CD14-positive monocyte (primary cell): Measurements from ENCODE around the gene DCAF6. TPM values are rescaled to one million over a fixed set of nuclear protein-coding genes. Genes with fewer than 3 reads are reported as not detected.

Experiments used
- DNase-seq, 3 donors: peaks; one replicate each; pipeline ENCODE4 v3.0.0-alpha.2; 2011 to 2022
- H2AFZ ChIP-seq: 2 replicates; pipeline ENCODE4 v1.6.0; 2012; ENCODE audit warnings: mild to moderate bottlenecking, low read depth, low read length, inconsistent platforms; ENCODE audit not compliant: insufficient read depth, poor library complexity, severe bottlenecking
- H3K27ac ChIP-seq, 2 donors: 1 replicate in 1 of 2; 2 replicates in 1 of 2; pipeline ENCODE4 v1.5.1; 2012 to 2013; ENCODE audit warnings: low read length in 2 of 2, control low read depth in 1 of 2, inconsistent platforms in 1 of 2, low read depth in 1 of 2, mild to moderate bottlenecking in 1 of 2
- H3K27me3 ChIP-seq, 2 donors: one replicate each; pipeline versions ENCODE4 v1.6.0 to v1.6.1; 2011 to 2013; ENCODE audit warnings: low read length in 2 of 2; ENCODE audit not compliant: control insufficient read depth in 2 of 2, insufficient read depth in 2 of 2
- H3K36me3 ChIP-seq, 2 donors: replicated peaks in 1 of 2; 1 replicate in 1 of 2; 2 replicates in 1 of 2; pipeline versions ENCODE4 v1.5.1 to v1.6.1; 2012 to 2013; ENCODE audit warnings: low read length in 2 of 2, control low read depth in 1 of 2, inconsistent platforms in 1 of 2, mild to moderate bottlenecking in 1 of 2; ENCODE audit not compliant: insufficient read depth in 2 of 2, control insufficient read depth in 1 of 2
- H3K4me1 ChIP-seq, 2 donors: 1 replicate in 1 of 2; 2 replicates in 1 of 2; pipeline versions ENCODE4 v1.5.1 to v1.6.1; 2012 to 2013; ENCODE audit warnings: low read length in 2 of 2, control low read depth in 1 of 2, inconsistent platforms in 1 of 2, mild to moderate bottlenecking in 1 of 2, moderate library complexity in 1 of 2; ENCODE audit not compliant: insufficient read depth in 2 of 2, control insufficient read depth in 1 of 2
- H3K4me2 ChIP-seq: replicated peaks from 2 replicates; pipeline ENCODE3; 2012; ENCODE audit warnings: low read length, moderate library complexity, mild to moderate bottlenecking; ENCODE audit not compliant: poor library complexity, severe bottlenecking; ENCODE audit errors: extremely low read depth
- H3K4me3 ChIP-seq, 3 experiments: fragments of 200-600 bp in 1 of 3; sonication (generic) in 1 of 3; replicated peaks in 1 of 3; 1 replicate in 2 of 3; 2 replicates in 1 of 3; pipeline ENCODE4 v1.5.1; 2011 to 2013; ENCODE audit warnings: low read length in 3 of 3, mild to moderate bottlenecking in 3 of 3, control low read depth in 2 of 3, low read depth in 2 of 3, inconsistent platforms in 1 of 3, moderate library complexity in 1 of 3
- H3K79me2 ChIP-seq: 2 replicates; pipeline ENCODE4 v1.6.0; 2012; ENCODE audit warnings: mild to moderate bottlenecking, control low read depth, inconsistent platforms, low read length, moderate library complexity; ENCODE audit not compliant: insufficient read depth
- H3K9ac ChIP-seq: 2 replicates; pipeline ENCODE4 v1.6.0; 2017; ENCODE audit warnings: low read length, mild to moderate bottlenecking; ENCODE audit not compliant: insufficient read depth, poor library complexity, severe bottlenecking
- H3K9me3 ChIP-seq, 2 donors: replicated peaks in 1 of 2; 1 replicate in 1 of 2; 2 replicates in 1 of 2; pipeline versions ENCODE4 v1.5.1 to v1.6.1; 2012 to 2013; ENCODE audit warnings: low read length in 2 of 2, control low read depth in 1 of 2; ENCODE audit not compliant: control insufficient read depth in 1 of 2, insufficient read depth in 1 of 2
- H4K20me1 ChIP-seq: 2 replicates; pipeline ENCODE4 v1.6.0; 2012; ENCODE audit warnings: mild to moderate bottlenecking, low read length, control low read depth, moderate library complexity; ENCODE audit not compliant: insufficient read depth
- H3K27ac Mint-ChIP-seq, 7 donors: one replicate each; pipeline ENCODE4 v1.8.0; 2020; ENCODE audit warnings: mild to moderate bottlenecking in 7 of 7, mixed read lengths in 7 of 7, moderate library complexity in 6 of 7, inconsistent platforms in 2 of 7
- H3K27me3 Mint-ChIP-seq, 3 donors: one replicate each; pipeline ENCODE4 v1.8.0; 2021 to 2022; ENCODE audit warnings: low read depth in 3 of 3, mild to moderate bottlenecking in 3 of 3, mixed read lengths in 3 of 3, moderate library complexity in 3 of 3, inconsistent platforms in 1 of 3
- H3K36me3 Mint-ChIP-seq, 2 donors: one replicate each; pipeline ENCODE4 v1.8.0; 2020; ENCODE audit warnings: mixed read lengths in 2 of 2, inconsistent platforms in 1 of 2, mild to moderate bottlenecking in 1 of 2
- H3K4me1 Mint-ChIP-seq: one replicate; pipeline ENCODE4 v1.8.0; 2020; ENCODE audit warnings: mild to moderate bottlenecking, mixed read lengths
- H3K4me3 Mint-ChIP-seq, 2 donors: one replicate each; pipeline ENCODE4 v1.8.0; 2020; ENCODE audit warnings: mild to moderate bottlenecking in 2 of 2, mixed read lengths in 2 of 2, moderate library complexity in 1 of 2
- H3K9me3 Mint-ChIP-seq, 7 donors: one replicate each; pipeline ENCODE4 v1.8.0; 2020 to 2022; ENCODE audit warnings: mixed read lengths in 7 of 7, mild to moderate bottlenecking in 6 of 7, moderate library complexity in 6 of 7, inconsistent platforms in 2 of 7
- WGBS: methylation state at CpG from one replicate; pipeline ENCODE4 v1.1.5; 2013; ENCODE audit warnings: missing lambda C conversion rate; ENCODE audit not compliant: insufficient coverage; 5-methylcytosine and 5-hydroxymethylcytosine counted together
- intact Hi-C, 2 donors: fragments of 100-400 bp; cut with micrococcal nuclease; formaldehyde crosslinking; loops; one replicate each; pipeline versions ENCODE4 v1.15.0 to v1.15.1; 2023
- polyA plus RNA-seq, 3 donors: library from polyadenylated mRNA; depleted of rRNA in 1 of 3; unstranded in 2 of 3; stranded (reverse) in 1 of 3; fragments of 300-500 nt in 2 of 3; fragments of >200 nt in 1 of 3; fragmentation: Illumina TruSeq in 2 of 3; gene quantifications; 1 replicate in 2 of 3; 2 replicates in 1 of 3; pipeline ENCODE4 v1.2.3, GENCODE V29; 2012 to 2021
- TF ChIP-seq, protein P1 (sequence below): fragments of 200-600 bp; IDR thresholded peaks from one replicate; pipeline ENCODE4 v1.8.0; 2022; ENCODE audit warnings: antibody characterized with exemption, mild to moderate bottlenecking

The DCAF6 gene
- polyA plus RNA-seq, 3 donors, result 11.8 to 16.1 (median 11.9) TPM

DNA sequence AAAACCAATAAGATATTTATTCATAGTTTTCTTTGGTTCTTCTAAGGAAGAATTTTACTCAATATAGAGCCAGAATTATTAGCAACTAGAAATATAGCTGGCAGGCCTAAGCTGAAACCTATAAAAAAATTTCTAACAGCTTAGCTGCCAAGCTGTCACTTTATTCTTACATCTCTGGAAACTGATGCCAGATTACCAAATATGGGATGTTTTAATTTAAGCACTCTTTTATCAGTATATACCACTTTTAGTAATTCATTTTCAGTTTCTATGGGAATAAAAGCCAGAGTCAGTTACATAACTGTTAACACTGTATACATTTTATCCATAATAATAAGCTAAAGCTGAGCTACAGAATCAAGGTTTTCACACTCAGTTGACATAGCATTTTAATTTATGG is 69.0 kb downstream of the DCAF6 start:
- Histone ChIP-seq H3K9ac (no peak overlapping the region), H3K4me3 (no peak overlapping the region), H3K79me2 (no peaks in the 10 kb centered on the region), H3K4me1 (no peaks in the 10 kb centered on the region), H3K4me2 (no peak overlapping the region), H3K27me3 (no peaks in the 10 kb centered on the region), H3K9me3 (no peaks in the 10 kb centered on the region), H3K27ac (no peak overlapping the region), H3K36me3 (peaks cover 14 to 38% of the 10 kb centered on the region in 2 donors), H2AFZ (no peak overlapping the region), H4K20me1 (no peaks in the 10 kb centered on the region)
- no peak overlapping the region for H3K27ac Mint-ChIP-seq
- H3K27me3 Mint-ChIP-seq, result no peaks in the 10 kb centered on the region
- H3K36me3 Mint-ChIP-seq, result peaks cover 37 to 48% of the 10 kb centered on the region in 2 donors
- H3K4me1 Mint-ChIP-seq, result no peaks in the 10 kb centered on the region
- H3K9me3 Mint-ChIP-seq, result peaks cover 0 to 3% (median 0%) of the 10 kb centered on the region in 7 donors
- intact Hi-C loops, result no loop called here
- TF ChIP-seq, protein P1, sequence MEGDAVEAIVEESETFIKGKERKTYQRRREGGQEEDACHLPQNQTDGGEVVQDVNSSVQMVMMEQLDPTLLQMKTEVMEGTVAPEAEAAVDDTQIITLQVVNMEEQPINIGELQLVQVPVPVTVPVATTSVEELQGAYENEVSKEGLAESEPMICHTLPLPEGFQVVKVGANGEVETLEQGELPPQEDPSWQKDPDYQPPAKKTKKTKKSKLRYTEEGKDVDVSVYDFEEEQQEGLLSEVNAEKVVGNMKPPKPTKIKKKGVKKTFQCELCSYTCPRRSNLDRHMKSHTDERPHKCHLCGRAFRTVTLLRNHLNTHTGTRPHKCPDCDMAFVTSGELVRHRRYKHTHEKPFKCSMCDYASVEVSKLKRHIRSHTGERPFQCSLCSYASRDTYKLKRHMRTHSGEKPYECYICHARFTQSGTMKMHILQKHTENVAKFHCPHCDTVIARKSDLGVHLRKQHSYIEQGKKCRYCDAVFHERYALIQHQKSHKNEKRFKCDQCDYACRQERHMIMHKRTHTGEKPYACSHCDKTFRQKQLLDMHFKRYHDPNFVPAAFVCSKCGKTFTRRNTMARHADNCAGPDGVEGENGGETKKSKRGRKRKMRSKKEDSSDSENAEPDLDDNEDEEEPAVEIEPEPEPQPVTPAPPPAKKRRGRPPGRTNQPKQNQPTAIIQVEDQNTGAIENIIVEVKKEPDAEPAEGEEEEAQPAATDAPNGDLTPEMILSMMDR, result no peak
- H3K4me3 Mint-ChIP-seq, result no peak overlapping the region
- DNase-seq, result no peak

DNA sequence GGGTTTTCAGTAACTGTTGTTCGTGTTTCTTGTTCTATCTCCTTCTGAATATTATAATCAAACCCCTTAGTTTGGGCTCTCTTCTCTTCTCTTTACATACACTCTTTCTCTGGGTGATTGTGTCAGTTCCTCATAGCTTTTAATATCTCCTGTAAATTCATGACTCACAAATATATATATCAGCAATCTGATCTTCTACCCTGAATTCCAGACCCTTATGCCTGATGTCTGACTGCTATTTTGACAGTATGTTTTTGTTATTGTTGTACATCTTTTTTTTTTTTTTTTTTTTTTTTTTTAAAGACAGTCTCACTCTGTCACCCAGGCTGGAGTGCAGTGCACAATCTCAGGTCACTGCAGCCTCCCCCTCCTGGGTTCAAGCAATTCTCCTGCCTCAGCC is 71.2 kb downstream of the DCAF6 start:
- no peaks in the 10 kb centered on the region for H3K27me3 Mint-ChIP-seq
- Histone ChIP-seq H3K79me2 (no peaks in the 10 kb centered on the region), H3K4me3 (no peak overlapping the region), H3K9me3 (no peaks in the 10 kb centered on the region), H3K9ac (no peak overlapping the region), H3K4me2 (no peak overlapping the region), H3K36me3 (peaks cover 16 to 42% of the 10 kb centered on the region in 2 donors), H3K27ac (no peak overlapping the region), H3K27me3 (no peaks in the 10 kb centered on the region), H4K20me1 (no peaks in the 10 kb centered on the region), H2AFZ (no peak overlapping the region), H3K4me1 (no peaks in the 10 kb centered on the region)
- H3K36me3 Mint-ChIP-seq, result peaks cover 40 to 51% of the 10 kb centered on the region in 2 donors
- no peak overlapping the region for H3K27ac Mint-ChIP-seq
- DNase-seq, result no peak
- TF ChIP-seq, protein P1, result no peak
- H3K9me3 Mint-ChIP-seq, result peaks cover 0 to 3% (median 0%) of the 10 kb centered on the region in 7 donors
- H3K4me3 Mint-ChIP-seq, result no peak overlapping the region
- no CpG with 5 or more reads among the region's 1 CpG for WGBS
- H3K4me1 Mint-ChIP-seq, result no peaks in the 10 kb centered on the region
- intact Hi-C loops, result no loop called here
